ENCODE measurements around the gene RHAG.

Gene RHAG

GRCh38 chr6:49558238-49558637 is 78.4 kb downstream of the RHAG start:
- DNase-seq: no peak

GRCh38 chr6:49557177-49557576 is 79.5 kb downstream of the RHAG start:
- DNase-seq: no peak

GRCh38 chr6:49556429-49556837 is 80.2 kb downstream of the RHAG start:
- no peak for DNase-seq

GRCh38 chr6:49555951-49556350 is 80.7 kb downstream of the RHAG start:
- no peak for DNase-seq
